NCI-H1694 (cell line): ENCODE data around the gene TSC22D3.
"Not testable (repeated sequence)": the region's sequence is repeated elsewhere in the genome, so short reads cannot be mapped to it uniquely, and the experiment has no call there.

Experiments
- DNase-seq: peaks from one replicate; lab custom pipeline; 2025; lab: John Stamatoyannopoulos, UW

Gene TSC22D3

DNA sequence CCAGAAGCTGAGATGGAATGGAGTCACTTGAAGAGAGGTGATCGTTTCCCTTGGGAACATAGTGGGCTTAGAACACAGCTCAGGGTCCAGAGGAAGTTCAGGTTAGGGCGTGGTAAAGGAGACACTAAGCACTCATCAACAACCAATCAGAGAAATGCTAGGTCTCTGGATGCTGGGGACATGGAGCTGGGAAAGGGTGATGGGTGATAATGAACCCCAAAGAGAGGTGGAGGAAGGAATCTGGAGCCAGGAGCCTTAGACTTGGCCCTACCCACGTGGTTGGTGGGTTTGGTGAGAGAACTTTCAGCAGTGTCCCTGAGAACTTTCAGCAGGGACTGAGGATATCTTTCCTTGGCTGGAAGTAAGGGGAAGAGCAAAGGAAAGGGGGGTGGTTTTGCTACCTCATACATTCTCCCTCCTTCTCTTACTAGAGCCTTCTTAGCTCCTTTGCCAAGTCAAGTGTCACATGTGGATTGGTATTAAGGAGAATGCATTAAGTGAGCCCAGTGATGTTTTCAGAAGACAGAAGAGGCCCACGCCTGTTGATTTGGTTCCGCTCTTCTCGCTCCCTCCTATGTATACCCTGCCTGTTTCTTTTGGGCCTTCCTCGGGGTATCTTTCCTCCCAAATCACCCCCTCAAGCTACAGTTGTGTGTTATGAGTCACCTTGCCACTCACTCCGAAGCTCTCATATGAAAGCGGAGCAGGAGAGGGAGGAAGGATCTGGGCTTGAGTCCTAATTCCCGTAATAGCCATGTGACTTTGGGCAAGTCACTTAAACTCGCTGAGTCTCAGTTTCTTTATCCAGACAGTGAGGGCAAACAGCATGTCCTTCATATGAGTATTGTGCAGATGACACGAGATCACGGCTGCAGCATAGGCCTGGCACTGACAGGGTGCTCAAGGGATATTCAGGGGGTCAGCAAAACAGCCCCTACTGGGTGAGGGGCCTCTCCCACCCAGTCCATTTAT, 63.1 kb downstream of the TSC22D3 start:
- DNase-seq, result no peak

GRCh38 chrX:107711521-107712181, 63.9 kb downstream of the TSC22D3 start:
- DNase-seq, result no peak

DNA sequence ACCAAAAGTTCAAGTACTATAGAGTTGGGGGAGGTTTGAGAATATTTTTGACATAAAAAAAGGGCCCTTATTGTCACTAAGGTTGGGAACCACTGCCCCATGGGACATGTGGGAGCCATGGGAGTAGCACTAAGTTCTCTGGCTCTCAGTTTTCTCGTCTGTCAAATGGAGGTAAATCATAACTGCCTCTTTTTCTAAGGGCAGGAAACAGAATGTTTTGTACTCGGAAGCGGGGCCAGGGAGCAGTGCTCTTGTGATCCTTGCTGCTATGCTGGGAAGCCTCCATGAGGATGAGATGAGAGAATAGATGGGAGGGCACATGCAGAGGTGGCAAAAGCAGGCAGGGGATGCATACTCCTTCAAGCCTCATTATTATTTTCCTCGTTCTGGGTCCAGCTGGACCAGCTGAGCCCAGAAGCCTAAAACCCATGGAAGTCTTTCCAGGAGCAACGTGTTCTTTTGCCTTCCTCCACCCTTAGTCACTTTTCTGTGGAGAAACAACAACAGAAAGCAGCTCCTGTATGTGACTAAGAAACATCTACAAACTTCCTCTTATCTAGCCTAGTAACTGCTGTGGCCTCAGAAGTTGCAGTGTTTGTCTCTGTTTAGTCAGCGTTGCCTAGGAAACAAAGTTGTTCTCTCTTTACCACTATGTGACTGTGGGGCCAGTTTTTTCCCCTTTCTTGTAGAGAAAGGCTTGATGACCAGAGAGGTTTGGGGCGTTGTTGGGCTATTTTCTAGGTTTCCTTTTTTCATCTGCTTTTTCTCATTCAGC, 64.8 kb downstream of the TSC22D3 start:
- no peak for DNase-seq

DNA sequence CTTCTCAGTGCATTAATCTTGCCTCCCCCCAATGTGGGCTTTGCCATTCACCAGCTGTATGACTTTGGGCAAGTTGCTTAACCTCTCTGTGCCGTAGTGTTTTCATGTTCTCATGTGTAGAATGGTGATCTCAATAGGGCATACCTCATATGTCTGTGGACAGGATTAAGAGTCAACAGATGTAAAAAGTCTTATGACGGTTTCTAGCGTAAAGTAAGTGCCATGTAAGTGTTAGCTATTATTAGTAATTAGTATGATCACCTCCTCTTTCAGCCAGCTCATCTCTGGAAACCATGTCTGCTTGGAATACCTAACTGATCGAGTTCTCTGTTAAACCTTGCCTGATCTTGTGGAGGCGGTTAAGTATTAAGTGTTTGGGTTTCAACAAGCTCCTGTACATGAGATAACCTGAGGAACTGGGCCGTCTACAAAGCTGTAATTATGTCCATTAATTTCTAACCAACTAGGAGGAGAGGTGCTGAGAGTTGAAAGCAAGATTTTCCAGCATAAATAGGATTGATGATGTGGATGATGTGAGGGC, 66.3 kb downstream of the TSC22D3 start:
- DNase-seq, result no peak

GRCh38 chrX:107708762-107709161, 66.8 kb downstream of the TSC22D3 start:
- no peak for DNase-seq

GRCh38 chrX:107707866-107708265, 67.7 kb downstream of the TSC22D3 start:
- DNase-seq, result no peak

DNA sequence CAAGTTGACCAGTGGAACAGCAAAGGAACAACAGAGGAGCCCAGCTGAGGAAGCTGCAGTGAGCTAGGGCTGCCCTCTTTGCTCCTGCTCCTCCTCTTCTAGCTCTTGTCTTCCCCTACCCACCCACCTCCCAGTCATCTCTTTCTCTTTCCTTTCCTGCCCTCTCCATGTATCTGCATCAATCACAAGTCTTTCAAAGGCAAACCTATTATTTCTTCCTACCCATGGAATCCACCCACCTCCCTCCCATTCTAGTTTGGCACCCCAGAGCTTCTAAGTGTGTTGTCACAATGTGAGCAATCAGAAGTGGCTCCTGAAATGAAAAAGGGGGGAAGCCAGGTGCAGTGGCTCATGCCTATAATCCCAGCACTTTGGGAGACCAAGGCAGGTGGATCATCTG, 69.3 kb downstream of the TSC22D3 start:
- no peak for DNase-seq

DNA sequence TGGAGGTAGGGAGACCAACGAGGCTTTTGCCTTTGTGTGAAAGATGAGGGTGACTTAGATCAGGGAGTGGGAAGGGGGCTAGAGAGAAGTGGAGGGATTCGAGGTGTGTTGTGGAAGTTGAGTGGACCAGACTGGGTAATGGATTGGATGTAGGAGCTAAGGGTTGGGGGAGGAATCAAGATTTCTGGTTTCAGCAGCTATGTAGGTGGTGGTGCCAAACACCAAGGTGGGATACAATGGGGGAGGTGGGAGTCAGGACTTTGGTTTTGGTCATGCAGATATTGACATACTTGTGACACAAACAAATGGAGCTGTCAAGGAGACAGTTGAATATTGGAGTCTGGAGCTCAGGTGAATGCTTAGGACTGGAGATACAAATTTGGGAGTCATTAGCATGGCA, 71.0 kb downstream of the TSC22D3 start:
- DNase-seq, result no peak

DNA sequence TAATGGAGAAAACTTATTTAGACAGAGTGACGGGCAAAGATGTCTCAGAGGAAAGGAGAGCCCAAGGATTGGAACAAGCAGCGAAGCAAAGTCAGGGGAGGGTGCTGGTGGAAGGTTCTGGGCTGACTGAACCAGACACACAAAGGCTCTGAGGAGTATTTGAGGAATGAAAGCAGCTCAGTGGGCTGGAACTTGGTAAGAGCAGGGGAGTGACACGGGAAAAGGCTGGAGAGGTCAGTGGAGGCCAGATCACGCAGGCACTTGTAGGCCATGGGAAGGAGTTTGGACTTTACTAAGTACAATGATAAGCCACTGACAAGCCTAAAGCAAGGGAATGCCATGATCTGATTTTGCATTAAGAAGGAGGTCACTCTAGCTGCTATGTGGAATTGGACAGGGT, 71.4 kb downstream of the TSC22D3 start:
- no peak for DNase-seq

DNA sequence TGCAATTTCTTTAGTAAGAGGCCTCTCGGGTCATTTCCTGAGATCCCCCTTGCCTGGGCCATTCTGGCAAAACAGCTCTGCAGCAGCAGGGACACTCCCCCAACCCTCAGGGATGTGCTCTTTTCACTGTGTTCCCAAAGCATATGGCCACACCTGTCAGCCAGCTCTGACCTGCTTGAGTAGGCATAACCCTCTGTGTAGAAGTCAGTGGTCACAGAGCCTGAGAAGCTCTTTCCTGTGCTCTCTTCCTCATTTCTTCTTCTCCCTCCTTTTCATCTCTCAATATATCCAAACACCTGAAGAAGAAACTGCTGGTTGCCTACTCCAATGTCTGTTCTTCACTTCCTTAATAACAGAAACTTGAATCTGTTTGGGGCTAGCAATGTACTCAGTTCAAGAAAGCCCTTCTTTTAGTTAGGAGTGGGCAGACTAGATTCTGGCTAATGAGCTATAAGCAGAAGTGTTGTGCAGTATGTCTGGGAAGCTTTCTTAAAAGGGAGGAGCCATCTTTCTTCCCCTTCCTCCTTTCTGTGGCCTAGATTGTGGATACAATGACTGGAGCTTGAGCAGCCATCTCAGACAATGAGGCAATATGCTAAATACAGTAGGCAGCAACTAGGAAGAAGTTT, 74.0 kb downstream of the TSC22D3 start:
- DNase-seq, result no peak

DNA sequence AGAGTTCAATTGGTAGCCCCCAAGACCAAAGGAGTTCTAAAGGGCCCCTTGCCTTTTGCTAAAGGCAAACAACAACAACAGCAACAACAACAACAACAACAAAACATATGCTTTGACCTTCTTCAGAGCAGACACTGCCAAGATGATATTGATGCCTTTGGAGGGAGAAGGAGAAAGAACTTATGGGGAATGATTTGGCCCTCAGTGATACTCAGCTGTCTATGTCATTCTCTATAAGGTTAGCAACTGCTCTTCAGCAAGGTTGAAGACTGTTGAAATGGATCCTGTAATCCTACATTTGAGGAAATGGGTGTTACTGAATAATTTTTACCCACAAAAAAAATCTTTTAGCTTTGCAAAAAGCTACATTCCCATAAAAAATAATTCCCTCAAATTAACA, 74.8 kb downstream of the TSC22D3 start:
- no peak for DNase-seq

GRCh38 chrX:107700317-107700774, 75.2 kb downstream of the TSC22D3 start:
- no peak for DNase-seq

GRCh38 chrX:107699616-107700015, 76.0 kb downstream of the TSC22D3 start:
- DNase-seq, result no peak

GRCh38 chrX:107691024-107691448, 84.6 kb downstream of the TSC22D3 start:
- no peak for DNase-seq

GRCh38 chrX:107687445-107687844, 88.1 kb downstream of the TSC22D3 start:
- DNase-seq, result no peak

GRCh38 chrX:107686792-107687191, 88.8 kb downstream of the TSC22D3 start:
- no peak for DNase-seq

GRCh38 chrX:107686026-107686425, 89.6 kb downstream of the TSC22D3 start:
- no peak for DNase-seq

DNA sequence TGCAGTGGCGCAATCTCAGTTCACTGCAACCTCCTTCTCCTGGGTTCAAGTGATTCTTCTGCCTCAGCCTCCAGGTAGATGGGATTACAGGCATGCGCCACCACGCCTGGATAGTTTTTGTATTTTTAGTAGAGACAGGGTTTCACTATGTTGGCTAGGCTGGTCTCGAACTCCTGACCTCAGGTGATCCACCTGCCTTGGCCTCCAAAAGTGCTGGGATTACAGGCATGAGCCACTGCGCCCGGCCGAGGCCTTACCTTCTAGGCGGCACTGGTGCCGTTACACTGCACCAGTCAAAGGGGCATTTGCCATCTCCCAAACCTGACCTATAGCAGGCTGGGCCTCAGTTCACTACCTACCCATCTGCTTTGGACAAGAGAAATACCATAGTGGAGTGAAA, 90.0 kb downstream of the TSC22D3 start:
- DNase-seq, result not testable (repeated sequence)

DNA sequence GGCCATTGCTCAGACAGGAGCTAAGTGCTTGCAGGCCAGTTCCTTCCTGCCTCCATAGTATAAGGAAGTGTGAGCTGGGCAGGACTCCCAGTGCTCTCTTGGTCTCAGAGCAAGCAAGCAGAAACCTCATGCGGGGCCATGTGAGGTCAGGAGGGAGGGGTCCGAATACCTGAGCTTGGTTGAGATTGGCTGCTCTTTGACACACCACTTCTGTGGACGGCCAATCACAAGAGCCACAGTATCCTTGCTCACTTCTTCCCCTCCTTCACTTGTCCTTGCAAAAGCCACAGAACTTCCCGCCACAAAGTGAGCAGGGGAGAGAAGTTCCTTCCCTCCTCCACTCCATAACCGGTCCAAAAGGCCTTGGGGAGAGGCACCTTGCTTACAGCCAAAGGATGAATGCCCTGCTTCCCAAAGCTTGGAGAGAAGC, 90.6 kb downstream of the TSC22D3 start:
- DNase-seq, result no peak

DNA sequence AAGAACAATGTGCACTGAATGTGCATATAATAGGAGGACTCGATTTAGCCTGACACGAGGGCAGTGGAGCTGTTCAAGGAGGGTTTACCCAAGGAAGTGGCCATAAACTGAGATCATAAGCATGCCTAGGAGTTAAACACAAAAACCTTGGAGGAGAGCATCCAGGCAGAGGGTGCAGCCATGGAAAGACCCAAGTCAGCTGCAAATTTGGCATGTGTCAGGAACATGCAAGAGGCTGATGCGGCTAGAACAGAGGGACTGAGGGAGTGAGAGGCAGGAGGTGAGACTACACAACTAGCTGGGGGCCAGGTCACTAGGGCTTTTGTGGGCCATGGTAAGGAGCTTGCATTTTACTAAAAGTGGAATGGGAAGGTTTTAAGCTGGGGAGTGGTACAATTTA, 91.7 kb downstream of the TSC22D3 start:
- no peak for DNase-seq

- no peak for DNase-seq
Measured at GRCh38 chrX:107683124-107683895, 92.3 kb downstream of the TSC22D3 start.
